ENCODE measurements around the gene UNC119.

UNC119 gene

GRCh38 chr17:28528327-28529012 is 24.0 kb downstream of the UNC119 start:
- TF ChIP-seq CTCF (IDR thresholded peaks at IDR 0.05; ENCODE audit: low read depth, low read length, missing control alignments): no peak
- no peak overlapping the region for H3K4me3 ChIP-seq (replicated peaks; ENCODE audit: low read depth, low read length)
- no peak for DNase-seq (ENCODE audit: extremely low read depth, low read depth)

- TF ChIP-seq CTCF (IDR thresholded peaks at IDR 0.05; ENCODE audit: low read depth, low read length, missing control alignments): no peak
- DNase-seq (ENCODE audit: extremely low read depth, low read depth): no peak
- no peak overlapping the region for H3K4me3 ChIP-seq (replicated peaks; ENCODE audit: low read depth, low read length)
These were observed 24.6 kb downstream of the UNC119 start for GRCh38 chr17:28527859-28528258.

DNA sequence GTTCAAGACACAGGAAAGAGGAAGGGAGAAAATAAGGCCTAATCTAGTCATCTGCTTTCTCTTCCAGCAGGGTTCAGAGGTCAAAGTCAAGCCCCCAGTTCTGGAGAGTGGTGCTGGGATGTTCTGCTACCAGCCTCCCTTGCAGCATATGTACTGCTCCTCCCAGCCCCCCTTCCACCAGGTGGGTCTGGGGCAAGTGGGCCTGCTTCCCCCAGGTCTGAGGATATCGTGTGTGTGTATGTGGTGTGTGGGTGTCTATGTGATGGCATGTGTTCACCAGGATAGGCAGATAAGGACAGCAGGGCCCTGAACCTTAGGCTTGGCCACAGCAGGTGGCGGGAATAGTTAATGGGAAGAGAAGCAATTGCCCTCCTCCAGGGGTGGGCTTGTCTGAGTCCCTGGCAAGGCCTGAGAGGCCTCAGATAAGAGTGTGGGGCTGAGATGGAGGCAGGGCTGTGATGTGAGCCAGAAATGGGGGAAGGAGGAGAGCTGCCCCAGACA is 25.2 kb downstream of the UNC119 start:
- TF ChIP-seq CTCF (IDR thresholded peaks at IDR 0.05; ENCODE audit: low read depth, low read length, missing control alignments): no peak

GRCh38 chr17:28526381-28526780 is 26.0 kb downstream of the UNC119 start:
- no peak for DNase-seq (ENCODE audit: extremely low read depth, low read depth)
- no peak for TF ChIP-seq CTCF (IDR thresholded peaks at IDR 0.05; ENCODE audit: low read depth, low read length, missing control alignments)
- no peak overlapping the region for H3K4me3 ChIP-seq (replicated peaks; ENCODE audit: low read depth, low read length)

More for the DNA sequence above, 25.2 kb downstream of the UNC119 start:
- no peak for DNase-seq (ENCODE audit: extremely low read depth, low read depth)
- no peak overlapping the region for H3K4me3 ChIP-seq (replicated peaks; ENCODE audit: low read depth, low read length)

GRCh38 chr17:28524476-28525424 is 27.7 kb downstream of the UNC119 start:
- no peak overlapping the region for H3K4me3 ChIP-seq (replicated peaks; ENCODE audit: low read depth, low read length)
- DNase-seq (ENCODE audit: extremely low read depth, low read depth): peak; percentile 20
- TF ChIP-seq CTCF (IDR thresholded peaks at IDR 0.05; ENCODE audit: low read depth, low read length, missing control alignments): no peak

GRCh38 chr17:28523876-28524275 is 28.5 kb downstream of the UNC119 start:
- no peak for TF ChIP-seq CTCF (IDR thresholded peaks at IDR 0.05; ENCODE audit: low read depth, low read length, missing control alignments)
- H3K4me3 ChIP-seq (replicated peaks; ENCODE audit: low read depth, low read length): no peak overlapping the region
- DNase-seq (ENCODE audit: extremely low read depth, low read depth): no peak

Data from HFF-Myc (cell line).